A673 (cell line): ENCODE measurements around the gene PTCH1. TPM values are rescaled to one million over a fixed set of nuclear protein-coding genes. Genes with fewer than 3 reads are reported as not detected.

Source experiments
- BruUV-seq: library from RNA; stranded (reverse); fragments of 400-500 nt; replicated peaks from 2 replicates; lab custom pipeline; 2021; lab: Mats Ljungman, UMichigan
- CTCF ChIA-PET: fragments of 300-600 bp; sonication (Branson Sonifier 250); formaldehyde crosslinking; loops from one replicate; lab custom pipeline; 2022; ENCODE audit warnings: antibody characterized with exemption; lab: Charles Lee
- POLR2A ChIA-PET: fragments of 300-600 bp; sonication (Branson Sonifier 250); formaldehyde crosslinking; loops from one replicate; lab custom pipeline; 2022; ENCODE audit warnings: antibody characterized with exemption; ENCODE audit not compliant: low non-redundant PET; lab: Charles Lee
- DNase-seq: peaks from one replicate; pipeline ENCODE4 v3.0.0-alpha.2; 2015; ENCODE audit warnings: low spot score
- H3K27ac ChIP-seq: fragments of 200-600 bp; sonication (generic); 2 replicates; pipeline ENCODE4 v1.5.1; 2016; ENCODE audit warnings: mixed run types, low read depth, mild to moderate bottlenecking, mixed read lengths, antibody characterized with exemption, low read length; ENCODE audit not compliant: poor library complexity, severe bottlenecking
- H3K27me3 ChIP-seq: fragments of 200-600 bp; sonication (generic); replicated peaks from 2 replicates; pipeline ENCODE4 v1.6.1; 2017; ENCODE audit warnings: mixed run types, low read depth, mild to moderate bottlenecking, mixed read lengths, antibody characterized with exemption, low read length; ENCODE audit not compliant: insufficient read depth, poor library complexity
- H3K36me3 ChIP-seq: fragments of 200-600 bp; sonication (generic); 2 replicates; pipeline ENCODE4 v1.6.1; 2016; ENCODE audit warnings: mixed run types, mild to moderate bottlenecking, mixed read lengths, antibody characterized with exemption, low read length; ENCODE audit not compliant: insufficient read depth, poor library complexity, severe bottlenecking
- H3K4me1 ChIP-seq: fragments of 200-600 bp; sonication (generic); 2 replicates; pipeline ENCODE4 v1.6.1; 2017; ENCODE audit warnings: mixed run types, mild to moderate bottlenecking, mixed read lengths, antibody characterized with exemption, low read length; ENCODE audit not compliant: insufficient read depth, poor library complexity, severe bottlenecking
- H3K4me3 ChIP-seq: fragments of 200-600 bp; sonication (generic); 2 replicates; pipeline ENCODE4 v1.5.1; 2016; ENCODE audit warnings: low read depth, mixed run types, mild to moderate bottlenecking, mixed read lengths, low read length; ENCODE audit not compliant: poor library complexity, severe bottlenecking
- H3K9me3 ChIP-seq: fragments of 200-600 bp; sonication (generic); 2 replicates; pipeline ENCODE4 v1.6.1; 2016; ENCODE audit warnings: mixed run types, low read depth, mild to moderate bottlenecking, mixed read lengths, antibody characterized with exemption, low read length; ENCODE audit not compliant: poor library complexity, severe bottlenecking
- EZH2 ChIP-seq: fragments of 200-600 bp; sonication (generic); IDR thresholded peaks from 2 replicates; pipeline ENCODE4 v1.6.1; 2017; ENCODE audit warnings: borderline replicate concordance, low read depth, mild to moderate bottlenecking, mixed read lengths, antibody characterized with exemption, low read length; ENCODE audit not compliant: poor library complexity, severe bottlenecking
- intact Hi-C: fragments of 100-400 bp; cut with micrococcal nuclease; formaldehyde crosslinking; loops from one replicate; pipeline ENCODE4 v1.10.0; 2022; ENCODE audit not compliant: unreplicated experiment
- total RNA-seq: library from RNA; stranded (reverse); gene quantifications from 2 replicates; pipeline ENCODE4 v1.2.3, GENCODE V29; 2021
- TF ChIP-seq, protein P1 (sequence below): fragments of 300-800, 200-600 bp; sonication (generic); conservative IDR thresholded peaks from 2 replicates; pipeline ENCODE4 v1.5.1; 2017; ENCODE audit warnings: low read depth, mild to moderate bottlenecking, antibody characterized with exemption, low read length, moderate library complexity, mixed read lengths

PTCH1 gene
- total RNA-seq, 1 experiment from 2014 or later, result 36.5 TPM

DNA sequence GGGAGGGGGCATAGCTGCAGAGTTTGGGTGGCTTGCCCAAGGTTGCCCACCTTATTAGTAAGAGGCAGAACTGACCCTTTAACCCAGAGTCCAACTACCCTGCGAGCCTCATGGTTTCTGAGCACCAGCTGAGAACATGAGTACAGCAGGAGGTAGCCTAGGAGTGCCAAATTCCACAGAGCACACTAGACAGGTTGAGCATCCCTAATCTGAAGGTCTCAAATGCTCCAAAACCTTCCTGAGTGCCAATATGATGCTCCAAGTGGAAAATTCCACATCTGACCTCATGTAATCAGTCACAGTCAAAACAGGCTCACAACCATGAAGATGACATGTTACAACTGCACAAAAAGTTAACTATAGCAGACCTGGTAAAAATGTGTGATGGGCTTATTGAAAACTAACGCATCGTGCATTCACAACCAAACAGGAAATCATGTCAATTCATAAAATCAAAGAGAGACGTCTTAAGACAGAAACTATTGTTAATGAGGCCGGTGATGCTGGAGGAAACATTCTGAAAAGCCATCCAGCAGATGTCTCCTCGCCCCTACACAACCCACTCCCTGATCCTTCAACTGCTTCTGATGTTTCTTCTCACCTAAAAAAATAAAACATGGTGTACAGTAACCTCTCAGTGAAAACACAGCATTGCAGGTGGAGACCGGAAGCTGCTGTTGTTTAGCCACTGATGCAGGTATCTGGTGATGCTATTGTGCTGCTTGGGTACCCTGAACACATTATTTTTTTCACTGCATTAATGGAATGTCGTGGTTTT is 25.0 kb downstream of the PTCH1 start:
- H3K27ac ChIP-seq, result no peak overlapping the region
- CTCF ChIA-PET, result no interaction called here
- no peak overlapping the region for H3K4me3 ChIP-seq
- H3K27me3 ChIP-seq, result no peaks in the 10 kb centered on the region
- POLR2A ChIA-PET, result no interaction called here
- peaks cover 2% of the 10 kb centered on the region for H3K36me3 ChIP-seq
- H3K4me1 ChIP-seq, result peaks cover 44% of the 10 kb centered on the region
- no peak for DNase-seq
- no peaks in the 10 kb centered on the region for H3K9me3 ChIP-seq
- intact Hi-C loops, result no loop called here
- no TSS peak for BruUV-seq
- no peak for TF ChIP-seq EZH2
- TF ChIP-seq, protein P1, sequence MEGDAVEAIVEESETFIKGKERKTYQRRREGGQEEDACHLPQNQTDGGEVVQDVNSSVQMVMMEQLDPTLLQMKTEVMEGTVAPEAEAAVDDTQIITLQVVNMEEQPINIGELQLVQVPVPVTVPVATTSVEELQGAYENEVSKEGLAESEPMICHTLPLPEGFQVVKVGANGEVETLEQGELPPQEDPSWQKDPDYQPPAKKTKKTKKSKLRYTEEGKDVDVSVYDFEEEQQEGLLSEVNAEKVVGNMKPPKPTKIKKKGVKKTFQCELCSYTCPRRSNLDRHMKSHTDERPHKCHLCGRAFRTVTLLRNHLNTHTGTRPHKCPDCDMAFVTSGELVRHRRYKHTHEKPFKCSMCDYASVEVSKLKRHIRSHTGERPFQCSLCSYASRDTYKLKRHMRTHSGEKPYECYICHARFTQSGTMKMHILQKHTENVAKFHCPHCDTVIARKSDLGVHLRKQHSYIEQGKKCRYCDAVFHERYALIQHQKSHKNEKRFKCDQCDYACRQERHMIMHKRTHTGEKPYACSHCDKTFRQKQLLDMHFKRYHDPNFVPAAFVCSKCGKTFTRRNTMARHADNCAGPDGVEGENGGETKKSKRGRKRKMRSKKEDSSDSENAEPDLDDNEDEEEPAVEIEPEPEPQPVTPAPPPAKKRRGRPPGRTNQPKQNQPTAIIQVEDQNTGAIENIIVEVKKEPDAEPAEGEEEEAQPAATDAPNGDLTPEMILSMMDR, result 0 out of 2 replicates have a peak, but pooled peaks have one; percentile 17

DNA sequence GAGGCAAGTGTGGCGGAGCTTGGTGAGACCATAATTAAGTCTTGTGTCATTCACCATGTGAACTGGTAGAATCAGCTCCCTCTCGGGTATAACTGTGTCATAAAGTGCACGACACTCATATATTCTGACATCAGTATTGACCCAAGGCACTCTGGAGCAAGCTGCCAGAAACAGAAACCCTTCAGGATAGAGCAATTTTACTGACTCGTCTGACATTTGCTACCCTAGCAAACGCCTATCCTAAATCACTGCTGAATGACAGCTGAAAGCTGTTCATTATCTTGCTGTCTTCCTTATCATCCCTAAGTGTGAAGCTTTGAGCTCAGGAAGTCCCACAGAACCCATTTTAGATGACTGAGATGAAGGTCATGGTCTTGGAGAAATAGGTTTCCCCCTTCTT is 27.8 kb downstream of the PTCH1 start:
- Histone ChIP-seq H3K36me3 (no peaks in the 10 kb centered on the region), H3K4me1 (peaks cover 24% of the 10 kb centered on the region), H3K9me3 (no peaks in the 10 kb centered on the region), H3K4me3 (no peak overlapping the region), H3K27me3 (no peaks in the 10 kb centered on the region), H3K27ac (no peak overlapping the region)
- CTCF ChIA-PET, result no interaction called here
- no peak for TF ChIP-seq EZH2
- TF ChIP-seq, protein P1, result no peak
- no TSS peak for BruUV-seq
- no peak for DNase-seq
- POLR2A ChIA-PET, result no interaction called here
- intact Hi-C loops, result no loop called here

DNA sequence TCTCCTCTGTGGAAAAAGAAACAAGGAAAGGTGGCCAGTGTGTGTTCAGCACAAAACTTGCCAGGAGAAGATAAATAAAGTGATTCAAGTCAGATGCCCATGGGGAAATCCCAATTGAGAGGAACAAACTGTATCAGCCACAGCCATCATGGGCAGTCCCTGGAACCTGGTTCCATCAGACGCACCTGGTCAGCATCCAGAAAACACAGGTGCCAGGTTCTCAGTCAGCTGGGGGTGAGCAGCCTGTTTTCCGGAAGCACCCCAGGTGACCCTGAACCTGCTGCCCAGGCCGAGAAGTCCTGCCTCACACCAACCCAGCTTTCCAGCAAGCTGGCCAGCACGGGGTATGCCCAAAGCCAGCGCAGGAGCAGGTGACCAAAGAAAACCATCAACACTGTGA is 30.5 kb downstream of the PTCH1 start:
- BruUV-seq, result no TSS peak
- no peak for DNase-seq
- CTCF ChIA-PET, result no interaction called here
- H3K4me1 ChIP-seq, result peaks cover 11% of the 10 kb centered on the region
- H3K36me3 ChIP-seq, result no peaks in the 10 kb centered on the region
- intact Hi-C loops, result no loop called here
- TF ChIP-seq EZH2, result no peak
- TF ChIP-seq, protein P1, result no peak
- no peak overlapping the region for H3K4me3 ChIP-seq
- H3K27me3 ChIP-seq, result no peaks in the 10 kb centered on the region
- POLR2A ChIA-PET, result no interaction called here
- no peak overlapping the region for H3K27ac ChIP-seq
- H3K9me3 ChIP-seq, result no peaks in the 10 kb centered on the region
